ENCODE measurements around the gene NOD1. TPM values are rescaled to one million over a fixed set of nuclear protein-coding genes. Genes with fewer than 3 reads are reported as not detected.
"Not testable (repeated sequence)": the region's sequence is repeated elsewhere in the genome, so short reads cannot be mapped to it uniquely, and the experiment has no call there.

The NOD1 gene
- total and polyA plus RNA-seq, 2 donors: 4.3 to 13.6 TPM

DNA sequence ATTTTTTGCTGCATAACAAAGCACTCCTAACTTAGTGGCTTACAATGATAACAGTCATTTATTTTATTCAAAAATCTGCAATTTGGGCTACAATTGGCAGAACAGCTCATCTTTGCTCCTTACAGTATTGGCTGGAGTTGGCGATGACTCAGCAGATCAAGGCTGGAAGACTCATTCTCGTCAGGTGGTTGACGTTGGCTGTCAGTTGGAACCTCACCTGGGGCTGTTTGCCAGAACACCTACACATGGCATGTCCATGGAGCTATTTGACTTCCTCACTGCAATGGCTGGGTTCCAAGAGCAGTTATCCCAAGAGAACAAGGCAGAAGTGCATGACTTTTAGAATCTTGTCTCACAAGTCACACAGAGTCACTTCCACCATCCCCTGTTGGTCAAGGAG lies 75.1 kb downstream of the NOD1 start:
- no peaks in the 10 kb centered on the region for H3K27me3 ChIP-seq (ENCODE audit: control insufficient read depth in 2 of 2, insufficient read depth in 1 of 2, low read length in 1 of 2)
- H3K4me3 ChIP-seq (ENCODE audit: low read length in 2 of 2): no peak overlapping the region
- H3K36me3 ChIP-seq (ENCODE audit: control insufficient read depth in 2 of 2, insufficient read depth in 2 of 2, low read length in 1 of 2): no peaks in the 10 kb centered on the region
- H3K27ac ChIP-seq (ENCODE audit: low read depth in 1 of 2, low read length in 1 of 2): no peak overlapping the region
- no peak for DNase-seq (ENCODE audit: low read depth in 6 of 9, low spot score in 9 of 9)
- WGBS: 94% methylated on average over 3 of the region's 3 CpGs
- H3K9me3 ChIP-seq (ENCODE audit: control insufficient read depth in 2 of 2, insufficient read depth in 1 of 2, low read length in 1 of 2): no peaks in the 10 kb centered on the region
- no peaks in the 10 kb centered on the region for H3K4me1 ChIP-seq (ENCODE audit: control insufficient read depth in 2 of 2, insufficient read depth in 2 of 2, low read length in 2 of 2)

- no peak overlapping the region for H3K27ac ChIP-seq (ENCODE audit: low read depth in 1 of 2, low read length in 1 of 2)
- WGBS: 84% methylated on average over 7 of the region's 7 CpGs
- no peaks in the 10 kb centered on the region for H3K27me3 ChIP-seq (ENCODE audit: control insufficient read depth in 2 of 2, insufficient read depth in 1 of 2, low read length in 1 of 2)
- peak in 1 of 9 donors; percentile 17 for DNase-seq (ENCODE audit: low read depth in 6 of 9, low spot score in 9 of 9)
- H3K4me1 ChIP-seq (ENCODE audit: control insufficient read depth in 2 of 2, insufficient read depth in 2 of 2, low read length in 2 of 2): no peaks in the 10 kb centered on the region
- no peaks in the 10 kb centered on the region for H3K9me3 ChIP-seq (ENCODE audit: control insufficient read depth in 2 of 2, insufficient read depth in 1 of 2, low read length in 1 of 2)
- no peaks in the 10 kb centered on the region for H3K36me3 ChIP-seq (ENCODE audit: control insufficient read depth in 2 of 2, insufficient read depth in 2 of 2, low read length in 1 of 2)
- H3K4me3 ChIP-seq (ENCODE audit: low read length in 2 of 2): no peak overlapping the region
Measured at GRCh38 chr7:30396389-30396788, 82.2 kb downstream of the NOD1 start.

GRCh38 chr7:30395676-30396075 lies 82.9 kb downstream of the NOD1 start:
- DNase-seq (ENCODE audit: low read depth in 6 of 9, low spot score in 9 of 9): no peak
- H3K4me1 ChIP-seq (ENCODE audit: control insufficient read depth in 2 of 2, insufficient read depth in 2 of 2, low read length in 2 of 2): no peaks in the 10 kb centered on the region
- no peak overlapping the region for H3K27ac ChIP-seq (ENCODE audit: low read depth in 1 of 2, low read length in 1 of 2)
- H3K27me3 ChIP-seq (ENCODE audit: control insufficient read depth in 2 of 2, insufficient read depth in 1 of 2, low read length in 1 of 2): no peaks in the 10 kb centered on the region
- H3K36me3 ChIP-seq (ENCODE audit: control insufficient read depth in 2 of 2, insufficient read depth in 2 of 2, low read length in 1 of 2): no peaks in the 10 kb centered on the region
- H3K4me3 ChIP-seq (ENCODE audit: low read length in 2 of 2): no peak overlapping the region
- no peaks in the 10 kb centered on the region for H3K9me3 ChIP-seq (ENCODE audit: control insufficient read depth in 2 of 2, insufficient read depth in 1 of 2, low read length in 1 of 2)
- 98% methylated on average over 4 of the region's 4 CpGs for WGBS

GRCh38 chr7:30391806-30392205 lies 86.8 kb downstream of the NOD1 start:
- H3K36me3 ChIP-seq (ENCODE audit: control insufficient read depth in 2 of 2, insufficient read depth in 2 of 2, low read length in 1 of 2): no peaks in the 10 kb centered on the region
- no peak for DNase-seq (ENCODE audit: low read depth in 6 of 9, low spot score in 9 of 9)
- no peak overlapping the region for H3K27ac ChIP-seq (ENCODE audit: low read depth in 1 of 2, low read length in 1 of 2)
- no peaks in the 10 kb centered on the region for H3K9me3 ChIP-seq (ENCODE audit: control insufficient read depth in 2 of 2, insufficient read depth in 1 of 2, low read length in 1 of 2)
- H3K4me3 ChIP-seq (ENCODE audit: low read length in 2 of 2): no peak overlapping the region
- H3K4me1 ChIP-seq (ENCODE audit: control insufficient read depth in 2 of 2, insufficient read depth in 2 of 2, low read length in 2 of 2): no peaks in the 10 kb centered on the region
- H3K27me3 ChIP-seq (ENCODE audit: control insufficient read depth in 2 of 2, insufficient read depth in 1 of 2, low read length in 1 of 2): no peaks in the 10 kb centered on the region
- 99% methylated on average over 6 of the region's 6 CpGs for WGBS

GRCh38 chr7:30390736-30391636 lies 87.6 kb downstream of the NOD1 start:
- DNase-seq (ENCODE audit: low read depth in 6 of 9, low spot score in 9 of 9): no peak
- no peaks in the 10 kb centered on the region for H3K4me1 ChIP-seq (ENCODE audit: control insufficient read depth in 2 of 2, insufficient read depth in 2 of 2, low read length in 2 of 2)
- no peaks in the 10 kb centered on the region for H3K36me3 ChIP-seq (ENCODE audit: control insufficient read depth in 2 of 2, insufficient read depth in 2 of 2, low read length in 1 of 2)
- H3K9me3 ChIP-seq (ENCODE audit: control insufficient read depth in 2 of 2, insufficient read depth in 1 of 2, low read length in 1 of 2): no peaks in the 10 kb centered on the region
- no peaks in the 10 kb centered on the region for H3K27me3 ChIP-seq (ENCODE audit: control insufficient read depth in 2 of 2, insufficient read depth in 1 of 2, low read length in 1 of 2)
- no peak overlapping the region for H3K4me3 ChIP-seq (ENCODE audit: low read length in 2 of 2)
- H3K27ac ChIP-seq (ENCODE audit: low read depth in 1 of 2, low read length in 1 of 2): no peak overlapping the region
- WGBS: 97% methylated on average over 8 of the region's 8 CpGs

- Histone ChIP-seq H3K27me3 (ENCODE audit: control insufficient read depth in 2 of 2, insufficient read depth in 1 of 2, low read length in 1 of 2) (no peaks in the 10 kb centered on the region), H3K4me3 (ENCODE audit: low read length in 2 of 2) (no peak overlapping the region), H3K36me3 (ENCODE audit: control insufficient read depth in 2 of 2, insufficient read depth in 2 of 2, low read length in 1 of 2) (no peaks in the 10 kb centered on the region), H3K27ac (ENCODE audit: low read depth in 1 of 2, low read length in 1 of 2) (no peak overlapping the region), H3K9me3 (ENCODE audit: control insufficient read depth in 2 of 2, insufficient read depth in 1 of 2, low read length in 1 of 2) (no peaks in the 10 kb centered on the region), H3K4me1 (ENCODE audit: control insufficient read depth in 2 of 2, insufficient read depth in 2 of 2, low read length in 2 of 2) (no peaks in the 10 kb centered on the region)
- DNase-seq (ENCODE audit: low read depth in 6 of 9, low spot score in 9 of 9): no peak
- WGBS: 98% methylated on average over 3 of the region's 3 CpGs
Measured at GRCh38 chr7:30389791-30390190, 88.8 kb downstream of the NOD1 start.

DNA sequence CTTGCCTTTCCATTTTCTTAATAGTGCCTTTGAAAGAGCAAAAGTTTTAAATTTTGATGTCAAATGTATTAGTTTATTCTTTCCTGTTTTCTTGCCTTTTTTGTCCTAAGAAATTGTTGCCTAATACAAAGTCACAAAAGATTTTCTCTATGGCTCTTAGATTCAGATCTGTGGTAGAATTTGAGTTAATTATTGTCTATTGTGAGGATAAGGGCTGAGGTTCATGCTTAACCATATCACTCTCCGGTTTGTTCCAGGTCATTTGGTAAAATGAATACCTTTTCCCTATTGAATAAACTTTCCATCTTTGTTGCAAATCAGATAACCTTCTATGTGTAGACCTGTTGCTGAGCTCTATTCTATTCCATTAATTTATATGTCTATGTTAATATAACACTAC lies 96.0 kb downstream of the NOD1 start:
- 53% methylated on average over 1 of the region's 1 CpG for WGBS
- Histone ChIP-seq H3K27me3 (ENCODE audit: control insufficient read depth in 2 of 2, insufficient read depth in 1 of 2, low read length in 1 of 2) (no peaks in the 10 kb centered on the region), H3K9me3 (ENCODE audit: control insufficient read depth in 2 of 2, insufficient read depth in 1 of 2, low read length in 1 of 2) (no peaks in the 10 kb centered on the region), H3K36me3 (ENCODE audit: control insufficient read depth in 2 of 2, insufficient read depth in 2 of 2, low read length in 1 of 2) (no peaks in the 10 kb centered on the region), H3K27ac (ENCODE audit: low read depth in 1 of 2, low read length in 1 of 2) (no peak overlapping the region), H3K4me3 (ENCODE audit: low read length in 2 of 2) (no peak overlapping the region), H3K4me1 (ENCODE audit: control insufficient read depth in 2 of 2, insufficient read depth in 2 of 2, low read length in 2 of 2) (no peaks in the 10 kb centered on the region)
- DNase-seq (ENCODE audit: low read depth in 6 of 9, low spot score in 9 of 9): no peak

DNA sequence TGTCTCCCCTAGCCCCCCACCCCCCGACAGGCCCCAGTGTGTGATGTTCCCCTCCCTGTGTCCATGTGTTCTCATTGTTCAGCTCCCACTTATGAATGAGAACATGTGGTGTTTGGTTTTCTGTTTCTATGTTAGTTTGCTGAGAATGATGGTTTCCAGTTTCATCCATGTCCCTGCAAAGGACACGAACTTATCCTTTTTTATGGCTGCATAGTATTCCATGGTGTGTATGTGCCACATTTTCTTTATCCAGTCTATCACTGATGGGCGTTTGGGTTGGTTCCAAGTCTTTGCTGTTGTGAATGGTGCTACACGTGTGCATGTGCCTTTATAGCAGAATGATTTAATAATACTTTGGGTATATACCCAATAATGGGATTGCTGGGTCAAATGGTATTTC lies 97.8 kb downstream of the NOD1 start:
- not testable (repeated sequence) for H3K27ac ChIP-seq (ENCODE audit: low read depth in 1 of 2, low read length in 1 of 2)

GRCh38 chr7:30380294-30380693 lies 98.3 kb downstream of the NOD1 start:
- no peaks in the 10 kb centered on the region for H3K9me3 ChIP-seq (ENCODE audit: control insufficient read depth in 2 of 2, insufficient read depth in 1 of 2, low read length in 1 of 2)
- no peak overlapping the region for H3K4me3 ChIP-seq (ENCODE audit: low read length in 2 of 2)
- 97% methylated on average over 2 of the region's 2 CpGs for WGBS
- H3K4me1 ChIP-seq (ENCODE audit: control insufficient read depth in 2 of 2, insufficient read depth in 2 of 2, low read length in 2 of 2): no peaks in the 10 kb centered on the region
- no peak for DNase-seq (ENCODE audit: low read depth in 6 of 9, low spot score in 9 of 9)
- H3K27ac ChIP-seq (ENCODE audit: low read depth in 1 of 2, low read length in 1 of 2): no peak overlapping the region
- no peaks in the 10 kb centered on the region for H3K27me3 ChIP-seq (ENCODE audit: control insufficient read depth in 2 of 2, insufficient read depth in 1 of 2, low read length in 1 of 2)
- no peaks in the 10 kb centered on the region for H3K36me3 ChIP-seq (ENCODE audit: control insufficient read depth in 2 of 2, insufficient read depth in 2 of 2, low read length in 1 of 2)

More for the DNA sequence above, 97.8 kb downstream of the NOD1 start:
- not testable (repeated sequence) for H3K27me3 ChIP-seq (ENCODE audit: control insufficient read depth in 2 of 2, insufficient read depth in 1 of 2, low read length in 1 of 2); H3K36me3 ChIP-seq (ENCODE audit: control insufficient read depth in 2 of 2, insufficient read depth in 2 of 2, low read length in 1 of 2); H3K4me1 ChIP-seq (ENCODE audit: control insufficient read depth in 2 of 2, insufficient read depth in 2 of 2, low read length in 2 of 2); DNase-seq (ENCODE audit: low read depth in 6 of 9, low spot score in 9 of 9); H3K4me3 ChIP-seq (ENCODE audit: low read length in 2 of 2); H3K9me3 ChIP-seq (ENCODE audit: control insufficient read depth in 2 of 2, insufficient read depth in 1 of 2, low read length in 1 of 2)
- over 99% methylated on average over 4 of the region's 4 CpGs for WGBS

Data from thymus (tissue), 11 donors.